Measurements from ENCODE around the gene COL23A1.

The COL23A1 gene

DNA sequence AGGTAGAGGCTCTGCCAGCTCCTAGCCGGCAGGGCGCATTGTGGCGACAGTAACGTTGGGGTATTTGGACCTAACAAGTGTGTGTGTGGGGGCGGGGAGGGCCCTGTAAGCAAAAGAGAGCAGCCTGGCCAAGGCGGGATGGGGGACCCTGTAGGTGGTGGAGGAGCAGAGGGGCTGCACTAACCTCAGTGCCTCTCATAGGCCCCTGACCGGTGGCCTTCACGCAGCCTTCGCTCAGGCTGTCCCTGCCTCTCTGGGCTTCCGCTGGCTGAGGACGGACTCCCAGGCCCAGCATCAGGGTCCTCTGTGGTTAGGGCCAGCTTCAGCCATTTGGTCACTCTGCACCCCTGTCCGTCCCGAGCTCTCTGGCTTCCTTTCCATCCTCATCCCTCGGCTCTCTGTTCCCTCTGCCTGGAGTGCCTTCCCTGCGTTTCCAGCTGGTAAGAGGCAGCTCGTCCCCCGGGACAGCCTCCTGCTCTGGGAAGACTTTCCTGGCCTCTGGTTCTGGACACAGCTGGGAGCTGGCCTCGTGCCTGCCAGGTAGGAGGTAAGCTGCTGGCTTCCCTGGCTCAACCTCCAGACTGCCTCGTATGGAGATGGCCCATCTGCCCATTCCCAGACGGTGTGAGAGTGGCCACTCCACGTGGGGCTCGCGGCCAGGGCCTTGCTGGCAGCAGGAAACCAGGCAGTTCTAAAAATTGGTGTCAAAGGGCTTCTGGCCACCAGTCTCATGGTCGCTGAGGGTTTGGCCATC is 318.3 kb downstream of the COL23A1 start:
- no peak for DNase-seq (ENCODE audit: low read depth)
- H3K4me3 ChIP-seq (ENCODE audit: low read length): no peak overlapping the region
- TF ChIP-seq, protein P1, sequence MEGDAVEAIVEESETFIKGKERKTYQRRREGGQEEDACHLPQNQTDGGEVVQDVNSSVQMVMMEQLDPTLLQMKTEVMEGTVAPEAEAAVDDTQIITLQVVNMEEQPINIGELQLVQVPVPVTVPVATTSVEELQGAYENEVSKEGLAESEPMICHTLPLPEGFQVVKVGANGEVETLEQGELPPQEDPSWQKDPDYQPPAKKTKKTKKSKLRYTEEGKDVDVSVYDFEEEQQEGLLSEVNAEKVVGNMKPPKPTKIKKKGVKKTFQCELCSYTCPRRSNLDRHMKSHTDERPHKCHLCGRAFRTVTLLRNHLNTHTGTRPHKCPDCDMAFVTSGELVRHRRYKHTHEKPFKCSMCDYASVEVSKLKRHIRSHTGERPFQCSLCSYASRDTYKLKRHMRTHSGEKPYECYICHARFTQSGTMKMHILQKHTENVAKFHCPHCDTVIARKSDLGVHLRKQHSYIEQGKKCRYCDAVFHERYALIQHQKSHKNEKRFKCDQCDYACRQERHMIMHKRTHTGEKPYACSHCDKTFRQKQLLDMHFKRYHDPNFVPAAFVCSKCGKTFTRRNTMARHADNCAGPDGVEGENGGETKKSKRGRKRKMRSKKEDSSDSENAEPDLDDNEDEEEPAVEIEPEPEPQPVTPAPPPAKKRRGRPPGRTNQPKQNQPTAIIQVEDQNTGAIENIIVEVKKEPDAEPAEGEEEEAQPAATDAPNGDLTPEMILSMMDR (IDR thresholded peaks at IDR 0.05; ENCODE audit: insufficient read depth, low read depth, low read length, missing control alignments): no peak

DNA sequence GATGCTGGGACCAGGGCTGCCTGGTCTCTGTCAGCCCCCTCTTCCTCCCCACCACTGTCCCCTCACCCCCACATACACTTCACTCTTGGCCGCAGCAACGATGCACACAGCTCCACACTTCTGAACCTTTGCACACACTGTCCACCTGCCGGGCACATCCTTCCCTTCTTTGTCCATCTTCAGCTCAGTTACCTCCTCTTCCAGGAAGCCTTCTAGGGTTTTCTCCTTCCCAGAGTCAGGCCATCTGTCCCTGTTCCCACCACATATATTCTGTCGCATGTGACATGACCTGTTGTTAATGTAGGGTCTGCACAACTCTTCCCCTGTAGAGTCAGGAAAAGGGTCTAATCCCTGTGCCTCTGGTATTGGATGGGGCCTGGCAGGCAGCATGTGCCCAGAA is 319.0 kb downstream of the COL23A1 start:
- no peak overlapping the region for H3K4me3 ChIP-seq (ENCODE audit: low read length)
- TF ChIP-seq, protein P1 (IDR thresholded peaks at IDR 0.05; ENCODE audit: insufficient read depth, low read depth, low read length, missing control alignments): no peak
- no peak for DNase-seq (ENCODE audit: low read depth)

DNA sequence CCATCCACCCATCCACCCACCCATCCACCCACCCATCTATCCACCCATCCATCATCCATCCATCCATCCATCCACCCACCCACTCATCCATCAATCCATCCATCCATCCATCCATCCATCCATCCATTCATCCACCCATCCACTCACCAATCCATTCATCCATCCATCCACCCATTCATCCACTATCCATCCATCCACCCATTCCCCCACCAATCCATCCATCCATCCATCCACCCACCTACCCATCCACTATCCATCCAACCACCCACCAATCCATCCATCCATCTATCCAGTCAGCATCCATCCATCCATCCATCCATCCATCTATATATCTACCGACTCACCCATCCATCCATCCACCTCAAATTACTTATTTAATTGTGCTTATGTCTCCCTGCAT is 320.7 kb downstream of the COL23A1 start:
- no peak for DNase-seq (ENCODE audit: low read depth)
- H3K4me3 ChIP-seq (ENCODE audit: low read length): no peak overlapping the region
- TF ChIP-seq, protein P1 (IDR thresholded peaks at IDR 0.05; ENCODE audit: insufficient read depth, low read depth, low read length, missing control alignments): no peak

DNA sequence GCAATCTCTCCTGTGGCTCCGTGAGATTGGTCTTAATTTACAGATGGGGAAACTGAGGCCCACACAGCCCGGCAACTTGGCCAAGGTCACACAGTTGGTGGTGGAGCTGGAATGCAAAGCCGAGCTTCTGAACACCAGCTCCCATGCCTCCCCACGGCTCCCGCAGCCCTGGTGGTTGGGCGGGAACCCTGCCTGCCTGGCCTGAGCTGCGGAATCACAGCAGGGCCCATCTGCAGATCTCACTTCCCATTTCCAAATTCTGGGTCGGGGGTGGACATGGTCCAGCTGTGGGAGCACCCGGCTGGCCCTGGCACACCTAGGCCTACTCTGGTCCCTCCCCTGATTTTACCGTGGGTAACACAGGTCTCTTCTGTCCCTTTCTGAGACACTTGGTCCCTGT is 322.3 kb downstream of the COL23A1 start:
- H3K4me3 ChIP-seq (ENCODE audit: low read length): no peak overlapping the region
- DNase-seq (ENCODE audit: low read depth): no peak
- TF ChIP-seq, protein P1 (IDR thresholded peaks at IDR 0.05; ENCODE audit: insufficient read depth, low read depth, low read length, missing control alignments): no peak

DNA sequence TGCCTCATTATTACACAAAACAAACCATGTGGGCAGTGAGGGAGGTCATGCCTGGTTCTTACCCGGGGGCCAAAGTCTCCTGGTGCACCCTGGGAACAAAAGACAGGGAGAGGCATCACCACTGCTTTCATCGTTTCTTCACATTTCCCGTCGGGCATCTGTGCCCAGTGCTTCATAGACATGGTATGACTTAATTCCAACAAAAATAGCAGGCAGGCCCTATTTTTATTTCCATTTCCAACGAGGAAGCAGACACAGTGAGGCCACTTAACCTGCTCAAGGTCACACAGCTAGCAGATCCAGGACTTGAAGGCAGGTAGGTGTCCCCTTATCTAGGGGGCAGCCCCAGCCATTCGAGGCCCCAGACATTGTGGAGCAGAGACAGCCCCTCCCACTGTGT is 322.9 kb downstream of the COL23A1 start:
- no peak for DNase-seq (ENCODE audit: low read depth)
- H3K4me3 ChIP-seq (ENCODE audit: low read length): no peak overlapping the region
- TF ChIP-seq, protein P1 (IDR thresholded peaks at IDR 0.05; ENCODE audit: insufficient read depth, low read depth, low read length, missing control alignments): no peak

DNA sequence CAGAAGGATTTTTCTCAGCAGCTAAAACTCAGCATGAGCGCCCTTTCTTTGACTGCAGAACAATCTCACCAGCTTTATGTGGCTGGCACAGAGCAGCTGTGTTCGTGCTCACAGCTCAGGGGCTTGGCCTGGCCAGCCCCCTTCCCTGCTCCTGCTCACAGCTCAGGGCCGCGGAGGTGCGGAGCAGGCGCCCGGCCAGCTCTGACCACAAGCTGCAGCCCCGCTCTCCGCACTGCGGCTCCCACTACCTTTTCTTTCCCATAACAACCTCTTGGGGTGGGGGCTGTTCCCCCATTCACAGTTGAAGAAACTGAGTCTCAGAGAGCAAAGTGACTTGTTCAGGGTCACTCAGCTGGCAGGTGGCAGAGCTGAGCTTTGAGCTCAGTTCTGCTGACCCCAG is 323.6 kb downstream of the COL23A1 start:
- DNase-seq (ENCODE audit: low read depth): no peak
- TF ChIP-seq, protein P1 (IDR thresholded peaks at IDR 0.05; ENCODE audit: insufficient read depth, low read depth, low read length, missing control alignments): no peak
- H3K4me3 ChIP-seq (ENCODE audit: low read length): no peak overlapping the region

DNA sequence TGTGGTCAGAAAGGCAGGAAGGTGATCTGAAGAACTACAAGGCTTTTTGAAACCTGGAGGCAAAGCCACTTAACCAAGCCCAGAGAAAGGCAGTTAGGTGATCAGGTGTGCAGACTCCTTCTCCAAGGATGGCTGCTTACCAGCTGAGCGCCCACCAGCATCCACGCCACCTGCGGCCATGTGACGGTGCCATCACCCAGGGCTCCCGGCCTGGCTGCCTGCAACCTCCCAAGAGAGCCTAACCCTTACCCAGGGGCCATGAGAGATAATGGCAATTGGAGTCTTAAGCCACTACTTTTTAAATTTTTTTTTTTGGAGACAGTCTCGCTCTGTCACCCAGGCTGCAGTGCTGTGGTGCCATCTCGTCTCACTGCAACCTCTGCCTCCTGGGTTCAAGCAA is 324.4 kb downstream of the COL23A1 start:
- no peak for DNase-seq (ENCODE audit: low read depth)

More for the DNA sequence above, 324.4 kb downstream of the COL23A1 start:
- H3K4me3 ChIP-seq (ENCODE audit: low read length): no peak overlapping the region
- TF ChIP-seq, protein P1 (IDR thresholded peaks at IDR 0.05; ENCODE audit: insufficient read depth, low read depth, low read length, missing control alignments): no peak

Data from epithelial cell of esophagus (primary cell).